ENCODE measurements around the gene SKI. TPM values are rescaled to one million over a fixed set of nuclear protein-coding genes. Genes with fewer than 3 reads are reported as not detected.

Gene SKI
- total and polyA plus RNA-seq, 2 of the 8 experiments (the other 6 are each of a cell fraction or from before 2014, with no cell fraction given): 8.3 to 87.6 TPM

GRCh38 chr1:2289607-2290006, 61.5 kb downstream of the SKI start:
- no peak for FAIRE-seq
- H3K4me2 ChIP-seq (ENCODE audit: insufficient read depth in 1 of 2, low read depth in 2 of 2, low read length in 2 of 2): no peak overlapping the region
- TF ChIP-seq NANOG (IDR thresholded peaks at IDR 0.05; ENCODE audit: insufficient read depth, low read depth, low read length, poor library complexity, severe bottlenecking) (no peak), CBX8 (IDR thresholded peaks at IDR 0.05; ENCODE audit: borderline replicate concordance, low read depth, low read length) (no peak), TCF12 (IDR thresholded peaks at IDR 0.05; ENCODE audit: low read depth, low read length) (no peak), RNF2 (IDR thresholded peaks at IDR 0.05; ENCODE audit: borderline replicate concordance, low read depth, low read length, missing control alignments, poor library complexity, severe bottlenecking) (no peak), CHD1 (IDR thresholded peaks at IDR 0.05; ENCODE audit: low read depth, low read length) (no peak), PHF8 (conservative IDR thresholded peaks at IDR 0.05; ENCODE audit: low read depth, low read length) (no peak), MAFK (IDR thresholded peaks at IDR 0.05; ENCODE audit: low read depth, low read length) (no peak), HDAC2 (IDR thresholded peaks at IDR 0.05; ENCODE audit: borderline replicate concordance in 1 of 2, low read depth in 2 of 2, low read length in 2 of 2) (no peak), RFX5 (IDR thresholded peaks at IDR 0.05; ENCODE audit: borderline replicate concordance, low read depth, low read length) (no peak), HDAC6 (IDR thresholded peaks at IDR 0.05; ENCODE audit: low read depth, low read length) (no peak), BACH1 (IDR thresholded peaks at IDR 0.05; ENCODE audit: low read length) (no peak), RAD21 (IDR thresholded peaks at IDR 0.05 in 1 of 2, conservative IDR thresholded peaks at IDR 0.05 in 1 of 2; ENCODE audit: low read depth in 2 of 2, low read length in 2 of 2) (no peak), BCL11A (IDR thresholded peaks at IDR 0.05; ENCODE audit: low read depth in 2 of 2, low read length in 2 of 2) (no peak)

More at GRCh38 chr1:2289607-2290006, 61.5 kb downstream of the SKI start:
- CTCF ChIA-PET (ENCODE audit: partially characterized antibody): interaction anchor here (1.7 to 2.7 kb wide), 2 partner anchors 87 to 92 kb away, joined by 4 to 6 read pairs; no protein-coding TSS in a partner anchor
- H3K23me2 ChIP-seq (ENCODE audit: low read depth, low read length): no peaks in the 10 kb centered on the region
- no peak overlapping the region for H2BK15ac ChIP-seq (ENCODE audit: low read length)
- H3K27me3 ChIP-seq (replicated peaks in 1 of 4; ENCODE audit: control insufficient read depth in 3 of 4, extremely low read depth in 1 of 4, insufficient read depth in 3 of 4, low read length in 3 of 4): no peaks in the 10 kb centered on the region
- H2AFZ ChIP-seq (ENCODE audit: low read length): no peak overlapping the region
- no peak for DNase-seq (ENCODE audit: low read depth in 1 of 2, low spot score in 2 of 2)
- no peak overlapping the region for H3K27ac ChIP-seq (ENCODE audit: low read depth, low read length)
- no peak overlapping the region for H3K14ac ChIP-seq (ENCODE audit: insufficient read length)
- H3K9me3 ChIP-seq (ENCODE audit: insufficient read depth in 2 of 2, low read depth in 1 of 2, low read length in 1 of 2): no peaks in the 10 kb centered on the region
- H4K20me1 ChIP-seq (replicated peaks in 1 of 2; ENCODE audit: control insufficient read depth in 1 of 2, insufficient read depth in 2 of 2, low read length in 2 of 2): peaks cover 21 to 42% of the 10 kb centered on the region in 2 experiments
- no peak overlapping the region for H2BK20ac ChIP-seq (ENCODE audit: low read length)
- no peak overlapping the region for H3K9ac ChIP-seq (replicated peaks in 1 of 4; ENCODE audit: extremely low read depth in 1 of 4, low read depth in 3 of 4, low read length in 3 of 4)
- H3K4me3 ChIP-seq (ENCODE audit: extremely low read depth in 1 of 4, insufficient read depth in 2 of 4, low read depth in 3 of 4, low read length in 4 of 4): no peak overlapping the region
- H2BK120ac ChIP-seq (replicated peaks; ENCODE audit: low read depth, low read length): no peak overlapping the region
- no peak overlapping the region for H2BK5ac ChIP-seq (ENCODE audit: low read depth, low read length)
- H3K56ac ChIP-seq (replicated peaks; ENCODE audit: insufficient read length, low read depth, low read length): no peak overlapping the region
- peaks cover 28% of the 10 kb centered on the region for H3K79me1 ChIP-seq (ENCODE audit: low read depth, low read length)
- H3K23ac ChIP-seq (ENCODE audit: insufficient read length): no peak overlapping the region
- H2BK12ac ChIP-seq (ENCODE audit: low read depth, low read length): no peak overlapping the region
- peaks cover 16 to 91% of the 10 kb centered on the region in 2 experiments; a peak in 3 of 4 replicates for H3K79me2 ChIP-seq (ENCODE audit: control insufficient read depth in 1 of 2, insufficient read depth in 2 of 2, low read length in 2 of 2)
- H3K18ac ChIP-seq (ENCODE audit: extremely low read depth, low read length): no peak overlapping the region
- no peak overlapping the region for H2AK5ac ChIP-seq (ENCODE audit: low read depth, low read length)
- peak overlapping the region; percentile 83 for H4K8ac ChIP-seq (ENCODE audit: extremely low read depth, insufficient read depth, low read length)
- no peaks in the 10 kb centered on the region for H3K36me3 ChIP-seq (ENCODE audit: control insufficient read depth in 2 of 4, insufficient read depth in 4 of 4, low read length in 3 of 4)
- no peak overlapping the region for H4K91ac ChIP-seq (replicated peaks; ENCODE audit: insufficient read length, low read length)
- POLR2A ChIA-PET (ENCODE audit: partially characterized antibody): interaction anchor here (1.6 kb wide), 1 partner anchor 41 kb away, joined by 4 read pairs; no protein-coding TSS in a partner anchor
- WGBS, 2 experiments (ENCODE audit: extremely low coverage in 1 of 2, insufficient coverage in 1 of 2, insufficient read length in 1 of 2, insufficient replicate concordance in 2 of 2, low coverage in 1 of 2, low lambda C conversion rate in 2 of 2, missing lambda C conversion rate in 1 of 2): 85% methylated on average over 5 of the region's 9 CpGs; no CpG with 5 or more reads in 1 of the 2 experiments
- H4K5ac ChIP-seq (ENCODE audit: insufficient read length, low read depth, low read length): no peak overlapping the region
- H3K4me1 ChIP-seq (replicated peaks in 1 of 4; ENCODE audit: control insufficient read depth in 3 of 4, insufficient read depth in 4 of 4, low read length in 3 of 4): peaks cover 0 to 25% (median 17%) of the 10 kb centered on the region in 4 experiments; a peak in 5 of 7 replicates
- H3K4ac ChIP-seq (replicated peaks; ENCODE audit: insufficient read length, low read depth, low read length): no peak overlapping the region

Measured in H1 (cell line).